SU-DHL-6 (cell line): Measurements from ENCODE around the gene DHTKD1.
A peak's percentile ranks its signal among the peaks of the same experiment; 100 is the strongest.

Source experiments
- H2AFZ ChIP-seq: fragments of 200-600 bp; sonication (generic); 2 replicates; pipeline ENCODE4 v1.6.1; 2014; ENCODE audit warnings: low read depth, mild to moderate bottlenecking, moderate library complexity, mixed read lengths, antibody characterized with exemption, low read length; ENCODE audit not compliant: severe bottlenecking
- H3F3A ChIP-seq: fragments of 200-600 bp; shearing (Covaris generic); 2 replicates; pipeline ENCODE4 v1.6.0; 2016; ENCODE audit warnings: antibody characterized with exemption, mild to moderate bottlenecking; ENCODE audit not compliant: insufficient read depth
- H3K27ac ChIP-seq: fragments of 200-600 bp; sonication (generic); 2 replicates; pipeline ENCODE4 v1.5.1; 2016; ENCODE audit warnings: low read depth, mild to moderate bottlenecking, low read length, moderate library complexity, mixed read lengths
- H3K27me3 ChIP-seq: fragments of 200-600 bp; sonication (generic), shearing (Covaris generic); 2 replicates; pipeline ENCODE4 v1.6.0; 2014; ENCODE audit warnings: mild to moderate bottlenecking, low read length
- H3K36me3 ChIP-seq: fragments of 200-600 bp; sonication (generic); 2 replicates; pipeline ENCODE4 v1.6.1; 2014; ENCODE audit warnings: mild to moderate bottlenecking, low read length, mixed read lengths
- H3K4me2 ChIP-seq: fragments of 300-600, 200-600 bp; shearing (Covaris generic), sonication (generic); 2 replicates; pipeline ENCODE4 v1.6.0; 2014; ENCODE audit warnings: low read length, low read depth, mild to moderate bottlenecking; ENCODE audit not compliant: poor library complexity, severe bottlenecking
- H3K4me3 ChIP-seq: fragments of 200-600 bp; sonication (generic); 2 replicates; pipeline ENCODE4 v1.5.1; 2014; ENCODE audit warnings: antibody characterized with exemption, low read length, mild to moderate bottlenecking, mixed read lengths; ENCODE audit not compliant: insufficient read depth, poor library complexity, severe bottlenecking
- H3K79me2 ChIP-seq: fragments of 200-600 bp; sonication (generic); 2 replicates; pipeline ENCODE4 v1.6.1; 2014; ENCODE audit warnings: mild to moderate bottlenecking, low read length, moderate library complexity; ENCODE audit not compliant: insufficient read depth
- H3K9ac ChIP-seq: fragments of 200-600 bp; sonication (generic); 2 replicates; pipeline ENCODE4 v1.7.0; 2014; ENCODE audit warnings: mild to moderate bottlenecking, low read length
- H3K9me2 ChIP-seq: fragments of 200-600 bp; sonication (generic); replicated peaks from 2 replicates; pipeline ENCODE4 v1.6.1; 2014; ENCODE audit warnings: low read length; ENCODE audit not compliant: insufficient read depth
- H3K9me3 ChIP-seq: fragments of 200-600 bp; sonication (generic); 2 replicates; pipeline ENCODE4 v1.6.1; 2014; ENCODE audit warnings: low read length, mixed read lengths; ENCODE audit not compliant: insufficient read depth
- H4K20me1 ChIP-seq: fragments of 200-600 bp; sonication (generic); 2 replicates; pipeline ENCODE4 v1.6.1; 2014; ENCODE audit warnings: low read depth, mild to moderate bottlenecking, antibody characterized with exemption, low read length, moderate library complexity, mixed read lengths
- EZH2phosphoT487 ChIP-seq: fragments of 200-600 bp; sonication (generic), shearing (Covaris generic); conservative IDR thresholded peaks from 2 replicates; pipeline ENCODE4 v1.6.1; 2018; ENCODE audit warnings: mild to moderate bottlenecking, antibody characterized with exemption, low read length, moderate library complexity, mixed read lengths
- TF ChIP-seq, protein P1 (sequence below): fragments of 200-600 bp; sonication (generic); IDR thresholded peaks from one replicate; pipeline ENCODE4 v1.5.1; 2017; ENCODE audit warnings: antibody characterized with exemption, mild to moderate bottlenecking, low read length, moderate library complexity; ENCODE audit not compliant: insufficient read depth, poor library complexity, severe bottlenecking

DHTKD1 gene

DNA sequence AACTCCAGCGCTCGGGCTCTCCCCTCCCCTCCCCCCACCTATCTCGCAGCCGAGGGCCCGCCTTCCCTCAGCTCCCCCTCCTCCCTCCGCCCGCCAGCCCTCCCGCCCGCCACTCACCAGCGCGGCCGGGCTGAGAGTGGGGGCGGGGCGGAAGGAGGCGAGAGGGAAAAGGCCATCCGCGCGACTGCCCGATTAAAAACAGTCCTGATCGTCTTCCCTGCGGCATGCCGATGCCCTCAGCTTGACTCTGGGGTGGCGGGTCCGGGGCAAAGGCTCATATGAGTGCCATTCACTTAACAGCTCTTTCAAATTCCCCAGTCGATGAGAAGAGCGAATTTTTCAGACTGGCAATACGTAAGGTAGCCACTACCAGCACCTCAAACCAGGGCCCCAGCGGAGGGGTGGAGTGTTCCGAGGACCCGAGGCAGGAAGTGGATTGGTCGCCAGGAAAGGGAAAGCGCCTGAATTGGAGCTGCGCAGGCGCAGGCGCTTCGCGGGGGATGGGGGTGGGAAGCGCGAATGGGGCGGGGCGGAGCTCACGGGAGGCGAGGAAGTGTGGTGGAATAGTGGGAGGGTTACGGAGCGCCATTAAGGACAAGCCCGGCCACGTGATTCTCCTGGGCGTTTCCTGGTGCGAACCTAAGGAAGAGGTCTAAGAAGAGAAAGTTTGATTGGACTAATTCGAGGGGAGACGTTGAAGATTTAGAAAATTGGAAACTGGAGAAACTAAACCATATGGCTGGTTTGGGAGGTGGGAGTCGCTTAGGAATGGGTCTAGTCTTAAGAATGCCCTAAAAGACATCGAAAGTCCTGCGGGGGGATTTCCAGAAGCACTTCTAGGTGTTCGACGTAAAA is 25.7 kb upstream of the DHTKD1 start, which contains the start of gene UPF2:
Gene UPF2 (minus strand): TSS at position 13 of the 855 bp plus-strand sequence. CDS start 7,386 bp downstream, outside the sequence.
- peak within 1 kb of the TSS; percentile 99 for H3K9ac ChIP-seq
- no peaks in the 10 kb centered on the region for H3K36me3 ChIP-seq
- peak within 1 kb of the TSS; percentile 78 for H3K4me2 ChIP-seq
- H2AFZ ChIP-seq, result peak within 1 kb of the TSS; percentile 64
- no peaks in the 10 kb centered on the region for H3K27me3 ChIP-seq
- peak within 1 kb of the TSS; percentile 88 for H3K4me3 ChIP-seq
- H3K79me2 ChIP-seq, result peaks cover 45% of the 10 kb centered on the region
- H3K9me2 ChIP-seq, result no peaks in the 10 kb centered on the region
- no peaks in the 10 kb centered on the region for H3K9me3 ChIP-seq
- peak within 1 kb of the TSS; percentile 87 for H3K27ac ChIP-seq
- no peaks in the 10 kb centered on the region for H4K20me1 ChIP-seq
- TF ChIP-seq, protein P1, sequence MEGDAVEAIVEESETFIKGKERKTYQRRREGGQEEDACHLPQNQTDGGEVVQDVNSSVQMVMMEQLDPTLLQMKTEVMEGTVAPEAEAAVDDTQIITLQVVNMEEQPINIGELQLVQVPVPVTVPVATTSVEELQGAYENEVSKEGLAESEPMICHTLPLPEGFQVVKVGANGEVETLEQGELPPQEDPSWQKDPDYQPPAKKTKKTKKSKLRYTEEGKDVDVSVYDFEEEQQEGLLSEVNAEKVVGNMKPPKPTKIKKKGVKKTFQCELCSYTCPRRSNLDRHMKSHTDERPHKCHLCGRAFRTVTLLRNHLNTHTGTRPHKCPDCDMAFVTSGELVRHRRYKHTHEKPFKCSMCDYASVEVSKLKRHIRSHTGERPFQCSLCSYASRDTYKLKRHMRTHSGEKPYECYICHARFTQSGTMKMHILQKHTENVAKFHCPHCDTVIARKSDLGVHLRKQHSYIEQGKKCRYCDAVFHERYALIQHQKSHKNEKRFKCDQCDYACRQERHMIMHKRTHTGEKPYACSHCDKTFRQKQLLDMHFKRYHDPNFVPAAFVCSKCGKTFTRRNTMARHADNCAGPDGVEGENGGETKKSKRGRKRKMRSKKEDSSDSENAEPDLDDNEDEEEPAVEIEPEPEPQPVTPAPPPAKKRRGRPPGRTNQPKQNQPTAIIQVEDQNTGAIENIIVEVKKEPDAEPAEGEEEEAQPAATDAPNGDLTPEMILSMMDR, result no peak
- no peak for TF ChIP-seq EZH2phosphoT487
- H3F3A ChIP-seq, result peaks cover 22% of the 10 kb centered on the region

GRCh38 chr10:12045596-12045995 is 23.2 kb upstream of the DHTKD1 start:
- H3K9me2 ChIP-seq, result no peaks in the 10 kb centered on the region
- no peaks in the 10 kb centered on the region for H3K36me3 ChIP-seq
- no peaks in the 10 kb centered on the region for H4K20me1 ChIP-seq
- no peak overlapping the region for H3K4me2 ChIP-seq
- H3F3A ChIP-seq, result peaks cover 22% of the 10 kb centered on the region
- no peak overlapping the region for H3K27ac ChIP-seq
- H2AFZ ChIP-seq, result no peak overlapping the region
- no peak overlapping the region for H3K4me3 ChIP-seq
- H3K9ac ChIP-seq, result no peak overlapping the region
- peaks cover 20% of the 10 kb centered on the region for H3K79me2 ChIP-seq
- H3K9me3 ChIP-seq, result no peaks in the 10 kb centered on the region
- TF ChIP-seq EZH2phosphoT487, result no peak
- TF ChIP-seq, protein P1, result no peak
- H3K27me3 ChIP-seq, result no peaks in the 10 kb centered on the region

GRCh38 chr10:12048547-12048946 is 20.2 kb upstream of the DHTKD1 start:
- no peaks in the 10 kb centered on the region for H3K9me2 ChIP-seq
- peaks cover 19% of the 10 kb centered on the region for H3F3A ChIP-seq
- no peak overlapping the region for H3K9ac ChIP-seq
- H3K9me3 ChIP-seq, result no peaks in the 10 kb centered on the region
- H3K4me2 ChIP-seq, result no peak overlapping the region
- no peaks in the 10 kb centered on the region for H4K20me1 ChIP-seq
- H3K27me3 ChIP-seq, result no peaks in the 10 kb centered on the region
- H3K4me3 ChIP-seq, result no peak overlapping the region
- no peak overlapping the region for H3K27ac ChIP-seq
- H3K36me3 ChIP-seq, result no peaks in the 10 kb centered on the region
- H2AFZ ChIP-seq, result no peak overlapping the region
- TF ChIP-seq, protein P1, result no peak
- no peak for TF ChIP-seq EZH2phosphoT487
- no peaks in the 10 kb centered on the region for H3K79me2 ChIP-seq
